Gastrocnemius medialis (tissue), 4 donors: ENCODE results near the gene SPIRE2. TPM values are rescaled to one million over a fixed set of nuclear protein-coding genes. Genes with fewer than 3 reads are reported as not detected.

Source experiments
- ATAC-seq, 2 donors: fragments of 150-250 bp; one replicate each; pipeline ENCODE4 v1.9.1; 2016
- DNase-seq, 2 donors: peaks; one replicate each; pipeline ENCODE4 v3.0.0-alpha.2; 2019
- H3K27ac ChIP-seq, 4 donors: fragments of 200-600 bp; sonication (generic); 1 replicate in 1 of 4; 2 replicates in 3 of 4; pipeline ENCODE4 v1.5.1; 2016 to 2018; ENCODE audit warnings: mild to moderate bottlenecking in 2 of 4, moderate library complexity in 1 of 4
- H3K27me3 ChIP-seq, 3 donors: fragments of 200-600 bp; sonication (generic) in 2 of 3; 1 replicate in 1 of 3; 2 replicates in 2 of 3; pipeline versions ENCODE4 v1.5.1 to v1.6.0; 2016 to 2019; ENCODE audit warnings: mild to moderate bottlenecking in 1 of 3, moderate library complexity in 1 of 3
- H3K36me3 ChIP-seq, 2 donors: fragments of 200-600 bp; sonication (generic) in 1 of 2; one replicate each; pipeline ENCODE4 v1.5.1; 2017 to 2018
- H3K4me1 ChIP-seq, 2 donors: fragments of 200-600 bp; sonication (generic) in 1 of 2; one replicate each; pipeline ENCODE4 v1.5.1; 2016 to 2017; ENCODE audit warnings: mild to moderate bottlenecking in 2 of 2
- H3K4me3 ChIP-seq, 4 donors: fragments of 200-600 bp; sonication (generic) in 3 of 4; 1 replicate in 1 of 4; 2 replicates in 3 of 4; pipeline ENCODE4 v1.5.1; 2016 to 2019; ENCODE audit warnings: mild to moderate bottlenecking in 2 of 4
- H3K9me3 ChIP-seq, 3 donors: fragments of 200-600 bp; sonication (generic) in 2 of 3; 1 replicate in 1 of 3; 2 replicates in 2 of 3; pipeline ENCODE4 v1.5.1; 2016 to 2019
- POLR2A ChIP-seq, 2 donors: fragments of 450-650 bp; IDR thresholded peaks; one replicate each; pipeline ENCODE4 v1.6.1; 2017; ENCODE audit warnings: antibody characterized with exemption in 2 of 2, mild to moderate bottlenecking in 2 of 2, moderate library complexity in 2 of 2
- in situ Hi-C, 4 donors: fragments of 200-750 bp; cut with MboI; loops; one replicate each; pipeline versions ENCODE4 v1.15.0 to v1.8.0; 2017; ENCODE audit warnings: low sequenced_read_pairs in 4 of 4
- intact Hi-C: fragments of 100-400 bp; cut with DNase I; formaldehyde crosslinking; loops from one replicate; pipeline ENCODE4 v1.15.1; 2023; ENCODE audit warnings: low total_unique reads
- total RNA-seq, 4 donors: library from RNA; depleted of rRNA; stranded (reverse); fragments of >200 nt; gene quantifications; one replicate each; pipeline versions ENCODE4 v1.1.0 to v1.2.3, GENCODE V29; 2016
- TF ChIP-seq, protein P1 (sequence below), 5 experiments: fragments of 450-650 bp in 3 of 5; fragments of 200-600 bp in 2 of 5; sonication (generic) in 2 of 5; IDR thresholded peaks in 4 of 5; conservative IDR thresholded peaks in 1 of 5; 1 replicate in 4 of 5; 2 replicates in 1 of 5; pipeline ENCODE4 v1.5.1; 2016 to 2019; ENCODE audit warnings: antibody characterized with exemption in 5 of 5, mild to moderate bottlenecking in 3 of 5, moderate library complexity in 3 of 5

The SPIRE2 gene
- total RNA-seq, 4 donors from 2014 or later: 0.49 to 1.6 TPM; not detected in 2

DNA sequence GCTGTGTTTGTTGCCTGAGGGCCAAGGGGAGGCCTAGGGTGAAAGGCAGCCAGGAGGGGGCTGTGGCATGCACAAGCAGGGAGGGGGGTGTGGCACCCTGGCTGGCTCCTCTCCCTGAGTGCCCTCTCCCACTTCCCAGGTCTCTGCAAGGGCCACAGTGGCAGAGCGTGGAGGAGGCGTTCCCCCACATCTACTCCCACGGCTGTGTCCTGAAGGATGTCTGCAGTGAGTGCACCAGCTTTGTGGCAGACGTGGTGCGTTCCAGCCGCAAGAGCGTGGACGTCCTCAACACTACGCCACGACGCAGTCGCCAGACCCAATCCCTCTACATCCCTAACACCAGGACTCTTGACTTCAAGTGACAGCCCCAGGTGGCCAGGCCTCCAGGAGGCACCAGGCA is 41.6 kb downstream of the SPIRE2 start:
- intact Hi-C loops (loop anchor here (5.0 kb wide), 1 partner anchor 148 kb away; the partner anchor contains the start of genes VPS9D1 and ZNF276), in situ Hi-C loops (loop anchor here in 2 of 4 donors (5.0 to 10.0 kb wide), 2 partner anchors 48 to 165 kb away; partner anchors contain the start of gene SPATA2L (in 1 of the 2))
- no peaks in the 10 kb centered on the region for H3K9me3 ChIP-seq
- peaks cover 0 to 4% of the 10 kb centered on the region in 2 donors for H3K36me3 ChIP-seq
- TF ChIP-seq, protein P1, sequence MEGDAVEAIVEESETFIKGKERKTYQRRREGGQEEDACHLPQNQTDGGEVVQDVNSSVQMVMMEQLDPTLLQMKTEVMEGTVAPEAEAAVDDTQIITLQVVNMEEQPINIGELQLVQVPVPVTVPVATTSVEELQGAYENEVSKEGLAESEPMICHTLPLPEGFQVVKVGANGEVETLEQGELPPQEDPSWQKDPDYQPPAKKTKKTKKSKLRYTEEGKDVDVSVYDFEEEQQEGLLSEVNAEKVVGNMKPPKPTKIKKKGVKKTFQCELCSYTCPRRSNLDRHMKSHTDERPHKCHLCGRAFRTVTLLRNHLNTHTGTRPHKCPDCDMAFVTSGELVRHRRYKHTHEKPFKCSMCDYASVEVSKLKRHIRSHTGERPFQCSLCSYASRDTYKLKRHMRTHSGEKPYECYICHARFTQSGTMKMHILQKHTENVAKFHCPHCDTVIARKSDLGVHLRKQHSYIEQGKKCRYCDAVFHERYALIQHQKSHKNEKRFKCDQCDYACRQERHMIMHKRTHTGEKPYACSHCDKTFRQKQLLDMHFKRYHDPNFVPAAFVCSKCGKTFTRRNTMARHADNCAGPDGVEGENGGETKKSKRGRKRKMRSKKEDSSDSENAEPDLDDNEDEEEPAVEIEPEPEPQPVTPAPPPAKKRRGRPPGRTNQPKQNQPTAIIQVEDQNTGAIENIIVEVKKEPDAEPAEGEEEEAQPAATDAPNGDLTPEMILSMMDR (IDR thresholded peaks at IDR 0.05 in 4 of 5, conservative IDR thresholded peaks at IDR 0.05 in 1 of 5): no peak
- TF ChIP-seq POLR2A (IDR thresholded peaks at IDR 0.05): no peak
- H3K27me3 ChIP-seq: no peaks in the 10 kb centered on the region
- DNase-seq: no peak
- ATAC-seq: no peak
- H3K4me3 ChIP-seq: no peak overlapping the region
- no peak overlapping the region for H3K27ac ChIP-seq
- peaks cover 10 to 13% of the 10 kb centered on the region in 2 donors for H3K4me1 ChIP-seq

DNA sequence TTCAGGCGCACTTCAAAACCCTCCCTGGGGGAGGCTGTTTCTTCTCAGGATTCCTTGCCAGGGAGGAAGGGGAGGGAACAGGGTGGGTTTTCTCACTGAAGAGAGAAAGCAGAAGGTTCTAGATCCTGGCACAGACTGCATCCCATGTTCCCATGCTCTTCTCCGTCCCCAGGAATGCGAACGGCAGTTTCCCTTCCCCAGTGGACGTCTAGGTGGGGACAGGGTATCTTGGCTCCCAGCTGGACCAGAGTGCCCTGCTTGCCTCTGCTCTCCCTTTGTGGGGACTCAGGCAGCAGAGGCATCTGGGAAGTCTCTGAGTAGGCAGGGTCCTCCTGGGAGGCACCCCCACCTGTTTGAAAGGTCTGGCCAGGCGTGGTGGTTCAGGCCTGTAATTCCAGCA is 42.2 kb downstream of the SPIRE2 start:
- no peak overlapping the region for H3K27ac ChIP-seq
- intact Hi-C loops: loop anchor here (5.0 kb wide), 1 partner anchor 148 kb away; the partner anchor contains the start of genes VPS9D1 and ZNF276
- H3K36me3 ChIP-seq: peaks cover 0 to 7% of the 10 kb centered on the region in 2 donors
- no peak for TF ChIP-seq POLR2A (IDR thresholded peaks at IDR 0.05)
- TF ChIP-seq, protein P1 (IDR thresholded peaks at IDR 0.05 in 4 of 5, conservative IDR thresholded peaks at IDR 0.05 in 1 of 5): no peak
- no peak for DNase-seq
- H3K27me3 ChIP-seq: no peaks in the 10 kb centered on the region
- H3K4me1 ChIP-seq: peaks cover 10 to 14% of the 10 kb centered on the region in 2 donors
- H3K9me3 ChIP-seq: no peaks in the 10 kb centered on the region
- ATAC-seq: no peak
- in situ Hi-C loops: loop anchor here in 1 of 4 donors (10.0 kb wide), 1 partner anchor 166 kb away; the partner anchor contains the start of gene SPATA2L
- H3K4me3 ChIP-seq: no peak overlapping the region

DNA sequence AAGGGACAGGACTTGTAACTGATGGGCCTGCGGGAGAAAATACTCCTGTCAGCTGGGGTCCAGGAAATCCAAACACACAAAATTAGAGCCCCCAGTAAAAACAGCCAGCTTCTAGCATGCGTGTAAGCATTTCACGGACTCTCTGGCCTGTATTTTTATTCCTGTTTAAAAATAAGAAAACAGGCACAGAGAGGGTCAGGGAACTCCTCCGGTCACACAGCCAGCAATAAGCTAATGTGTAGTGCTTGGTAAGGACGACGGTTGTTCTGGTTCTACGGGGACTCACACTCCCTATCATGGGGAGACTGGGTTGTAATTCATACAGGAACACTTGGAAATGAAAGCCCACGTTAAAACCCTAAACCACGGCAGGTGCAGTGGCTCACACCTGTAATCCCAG is 43.6 kb downstream of the SPIRE2 start:
- no peak for TF ChIP-seq POLR2A (IDR thresholded peaks at IDR 0.05)
- TF ChIP-seq, protein P1 (IDR thresholded peaks at IDR 0.05 in 4 of 5, conservative IDR thresholded peaks at IDR 0.05 in 1 of 5): no peak
- no peak for DNase-seq
- in situ Hi-C loops: loop anchor here in 1 of 4 donors (10.0 kb wide), 1 partner anchor 167 kb away; the partner anchor contains the start of gene SPATA2L

DNA sequence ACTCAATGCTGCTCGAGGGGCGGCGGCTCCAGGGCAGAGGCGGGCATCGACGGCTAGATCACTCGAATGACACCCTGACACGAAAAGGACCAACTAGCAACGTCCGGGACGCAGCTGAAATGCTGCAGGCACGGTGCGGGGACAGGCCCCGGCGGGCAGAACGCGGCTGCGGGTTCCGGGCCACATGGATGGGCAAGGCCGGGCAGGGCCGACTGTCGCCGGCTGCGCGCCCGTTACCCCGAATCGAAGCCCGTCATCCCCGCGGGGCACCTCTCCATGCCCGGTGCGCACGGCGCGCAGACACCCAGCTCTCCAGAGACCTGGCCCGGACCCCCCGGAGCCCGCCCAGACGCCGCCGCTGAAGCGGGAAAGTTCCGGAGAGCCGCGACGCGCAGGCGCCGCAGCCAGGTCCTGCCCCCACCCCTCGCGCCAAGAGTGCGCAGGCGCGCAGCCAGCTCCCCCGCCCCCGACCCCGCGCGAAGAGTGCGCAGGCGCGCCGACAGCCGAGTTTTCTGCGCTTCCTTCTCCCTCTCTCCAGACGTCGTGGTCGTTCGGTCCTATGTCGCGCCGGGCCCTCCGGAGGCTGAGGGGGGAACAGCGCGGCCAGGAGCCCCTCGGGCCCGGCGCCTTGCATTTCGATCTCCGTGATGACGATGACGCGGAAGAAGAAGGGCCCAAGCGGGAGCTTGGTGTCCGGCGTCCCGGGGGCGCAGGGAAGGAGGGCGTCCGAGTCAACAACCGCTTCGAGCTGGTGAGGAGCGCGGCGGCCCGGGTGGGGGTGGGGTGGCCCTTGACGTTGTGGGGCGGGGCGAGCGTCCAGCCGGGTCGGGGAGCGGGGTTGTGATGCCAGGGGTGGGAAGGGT is 45.1 kb downstream of the SPIRE2 start, which contains the start of gene TCF25:
TSS of gene TCF25 (plus strand) at position 484 of the 863 bp plus-strand sequence. CDS start at position 560, 76 bp downstream.
- TF ChIP-seq POLR2A (IDR thresholded peaks at IDR 0.05): peak; percentile 82 to 84
- TF ChIP-seq, protein P1 (IDR thresholded peaks at IDR 0.05 in 4 of 5, conservative IDR thresholded peaks at IDR 0.05 in 1 of 5): no peak
- intact Hi-C loops (loop anchor here (1.0 to 5.0 kb wide), 3 partner anchors 149 to 173 kb away; partner anchors contain the start of genes VPS9D1 and ZNF276), in situ Hi-C loops (loop anchor here in 1 of 4 donors (10.0 kb wide), 1 partner anchor 169 kb away; the partner anchor contains the start of gene SPATA2L)
- ATAC-seq (peak; percentile 84 to 87), DNase-seq (peak; percentile 68 to 70)
- H3K4me3 ChIP-seq: peak within 1 kb of the TSS; percentile 94 to 99 (median 96)
- H3K36me3 ChIP-seq: peaks cover 0 to 13% of the 10 kb centered on the region in 2 donors
- no peaks in the 10 kb centered on the region for H3K27me3 ChIP-seq
- peaks cover 10 to 14% of the 10 kb centered on the region in 2 donors for H3K4me1 ChIP-seq
- H3K27ac ChIP-seq: peak within 1 kb of the TSS; percentile 99 to 100 (median 100)
- H3K9me3 ChIP-seq: no peaks in the 10 kb centered on the region

More for the DNA sequence above, 43.6 kb downstream of the SPIRE2 start:
- no peaks in the 10 kb centered on the region for H3K9me3 ChIP-seq
- H3K4me3 ChIP-seq: no peak overlapping the region
- H3K36me3 ChIP-seq: peaks cover 0 to 7% of the 10 kb centered on the region in 2 donors
- ATAC-seq: no peak
- H3K4me1 ChIP-seq: peaks cover 10 to 14% of the 10 kb centered on the region in 2 donors
- no peak overlapping the region for H3K27ac ChIP-seq
- no peaks in the 10 kb centered on the region for H3K27me3 ChIP-seq
- intact Hi-C loops: loop anchor here (2.0 to 5.0 kb wide), 2 partner anchors 150 to 151 kb away; partner anchors contain the start of genes VPS9D1 and ZNF276
